Measurements from ENCODE around the gene ALG3.

DNA sequence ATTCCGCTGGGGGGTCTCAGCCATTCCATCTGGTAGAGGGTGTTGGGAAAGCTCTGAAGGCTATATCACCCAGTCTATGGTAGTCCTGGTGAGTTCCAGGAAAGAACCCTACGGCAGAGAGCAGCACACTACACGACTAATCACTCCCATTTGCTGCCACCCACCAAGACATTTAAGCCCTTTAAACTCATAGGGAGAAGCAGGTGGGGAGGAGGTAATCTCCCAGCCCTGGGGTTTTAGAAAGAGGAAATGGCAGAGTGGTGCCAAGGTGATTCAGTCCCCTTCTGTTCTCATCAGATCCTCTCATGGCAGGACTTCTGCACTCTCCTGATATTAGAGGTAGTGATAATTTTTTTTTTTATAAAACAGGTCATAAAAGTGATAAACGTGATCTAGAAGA, 29.9 kb downstream of the ALG3 start:
- TF ChIP-seq, protein P1, sequence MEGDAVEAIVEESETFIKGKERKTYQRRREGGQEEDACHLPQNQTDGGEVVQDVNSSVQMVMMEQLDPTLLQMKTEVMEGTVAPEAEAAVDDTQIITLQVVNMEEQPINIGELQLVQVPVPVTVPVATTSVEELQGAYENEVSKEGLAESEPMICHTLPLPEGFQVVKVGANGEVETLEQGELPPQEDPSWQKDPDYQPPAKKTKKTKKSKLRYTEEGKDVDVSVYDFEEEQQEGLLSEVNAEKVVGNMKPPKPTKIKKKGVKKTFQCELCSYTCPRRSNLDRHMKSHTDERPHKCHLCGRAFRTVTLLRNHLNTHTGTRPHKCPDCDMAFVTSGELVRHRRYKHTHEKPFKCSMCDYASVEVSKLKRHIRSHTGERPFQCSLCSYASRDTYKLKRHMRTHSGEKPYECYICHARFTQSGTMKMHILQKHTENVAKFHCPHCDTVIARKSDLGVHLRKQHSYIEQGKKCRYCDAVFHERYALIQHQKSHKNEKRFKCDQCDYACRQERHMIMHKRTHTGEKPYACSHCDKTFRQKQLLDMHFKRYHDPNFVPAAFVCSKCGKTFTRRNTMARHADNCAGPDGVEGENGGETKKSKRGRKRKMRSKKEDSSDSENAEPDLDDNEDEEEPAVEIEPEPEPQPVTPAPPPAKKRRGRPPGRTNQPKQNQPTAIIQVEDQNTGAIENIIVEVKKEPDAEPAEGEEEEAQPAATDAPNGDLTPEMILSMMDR (IDR thresholded peaks at IDR 0.05), result no peak
- TF ChIP-seq EP300 (IDR thresholded peaks at IDR 0.05) (no peak), POLR2A (IDR thresholded peaks at IDR 0.05) (no peak)

Data from tibial nerve (tissue), 4 donors.